Stimulated activated CD4-positive, alpha-beta T cell treated with anti-CD3 and anti-CD28 coated beads, Interleukin-12 subunit alpha, Interleukin-12 subunit beta, amount 100 ng/mL, for 4 hours (primary cell): ENCODE data around the gene FNBP1.
A peak's percentile ranks its signal among the peaks of the same experiment; 100 is the strongest.
"Not testable (repeated sequence)": the region's sequence is repeated elsewhere in the genome, so short reads cannot be mapped to it uniquely, and the experiment has no call there.

Experiments
- DNase-seq: peaks from one replicate; pipeline ENCODE4 v3.0.0-alpha.2; 2020

FNBP1 gene

DNA sequence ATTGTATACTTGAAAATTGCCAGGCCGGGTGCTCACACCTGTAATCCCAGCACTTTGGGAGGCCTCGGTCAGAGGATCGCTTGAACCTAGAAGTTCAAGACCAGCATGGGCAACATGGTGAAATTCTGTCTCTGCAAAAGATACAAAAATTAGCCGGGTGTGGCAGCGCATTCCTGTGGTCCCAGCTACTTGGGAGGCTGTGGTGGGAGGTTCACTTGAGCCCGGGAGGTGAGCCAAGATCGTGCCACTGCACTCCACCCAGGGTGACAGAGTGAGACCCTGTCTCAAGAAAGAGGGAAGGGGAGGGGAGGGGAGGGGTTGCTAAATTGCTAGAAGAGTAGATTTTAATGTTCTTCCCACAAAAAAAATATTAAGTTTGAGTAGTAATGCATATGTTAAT, 53.2 kb downstream of the FNBP1 start:
- no peak for DNase-seq

DNA sequence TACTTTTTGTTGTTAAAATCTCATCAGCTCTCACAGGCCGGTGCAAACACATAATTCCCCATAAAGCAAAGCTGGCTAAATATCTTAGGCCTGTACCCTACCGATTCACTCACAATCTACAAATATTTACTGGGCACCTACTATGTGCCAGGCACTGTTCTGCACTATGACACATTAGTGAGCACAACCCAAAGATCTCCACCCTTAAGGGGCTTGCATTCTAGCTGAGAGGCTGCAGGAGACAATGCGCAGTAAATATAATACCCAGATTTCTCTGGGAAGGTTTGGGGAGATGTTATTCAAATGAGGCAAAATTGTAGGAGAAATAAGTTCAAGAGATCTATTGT, 53.7 kb downstream of the FNBP1 start:
- DNase-seq = no peak

DNA sequence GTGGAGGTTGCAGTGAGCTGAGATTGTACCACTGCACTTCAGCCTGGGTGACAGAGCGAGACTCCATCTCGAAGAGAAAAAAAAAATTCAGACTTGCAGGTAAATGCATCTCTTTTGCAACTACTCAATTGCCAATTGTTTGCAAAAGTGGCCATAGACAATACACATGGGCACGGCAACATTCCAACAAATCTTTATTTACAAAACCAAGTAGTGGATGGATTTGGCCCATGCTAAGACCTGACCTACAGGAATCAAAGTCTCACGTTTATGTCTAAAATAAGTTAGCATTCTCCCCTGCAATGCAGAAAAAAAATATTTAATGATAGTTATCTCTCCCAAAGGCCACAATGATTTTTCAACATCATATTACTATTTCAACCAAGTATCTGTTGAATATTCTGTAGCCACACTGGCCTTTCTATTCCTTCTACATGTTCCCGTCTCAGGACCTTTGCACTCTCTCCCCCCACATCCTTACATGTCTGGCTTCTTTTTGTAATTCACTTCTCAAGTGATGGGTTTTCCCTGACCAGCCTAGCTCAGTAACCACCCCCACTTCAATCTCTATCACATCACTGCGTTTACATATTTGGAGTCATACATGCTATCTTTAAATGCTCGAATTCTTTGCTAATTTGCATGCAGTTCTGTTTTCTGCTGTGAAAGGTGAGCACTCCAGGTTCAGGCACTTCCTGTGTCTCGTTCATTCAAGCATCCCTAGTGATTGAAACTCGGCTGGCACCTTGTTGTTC, 54.2 kb downstream of the FNBP1 start:
- DNase-seq = no peak

DNA sequence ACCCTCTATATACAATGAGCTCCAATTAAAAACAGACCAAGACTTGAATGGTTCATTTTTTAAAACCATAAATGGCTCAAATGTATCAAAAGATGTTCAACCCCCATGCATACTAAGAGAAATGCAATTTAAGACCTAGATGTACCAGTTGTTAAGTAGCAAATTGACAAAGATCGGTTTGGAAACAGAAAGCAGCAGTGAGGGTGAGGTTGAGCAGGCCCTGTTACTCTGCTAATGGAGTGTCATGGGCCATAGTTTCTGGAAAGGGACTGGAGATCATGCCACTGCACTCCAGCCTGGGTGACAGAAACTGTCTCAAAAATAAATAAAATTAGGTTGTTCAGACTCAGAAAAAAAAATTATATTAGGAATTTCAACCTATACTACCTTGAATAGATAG, 55.0 kb downstream of the FNBP1 start:
- DNase-seq = no peak

DNA sequence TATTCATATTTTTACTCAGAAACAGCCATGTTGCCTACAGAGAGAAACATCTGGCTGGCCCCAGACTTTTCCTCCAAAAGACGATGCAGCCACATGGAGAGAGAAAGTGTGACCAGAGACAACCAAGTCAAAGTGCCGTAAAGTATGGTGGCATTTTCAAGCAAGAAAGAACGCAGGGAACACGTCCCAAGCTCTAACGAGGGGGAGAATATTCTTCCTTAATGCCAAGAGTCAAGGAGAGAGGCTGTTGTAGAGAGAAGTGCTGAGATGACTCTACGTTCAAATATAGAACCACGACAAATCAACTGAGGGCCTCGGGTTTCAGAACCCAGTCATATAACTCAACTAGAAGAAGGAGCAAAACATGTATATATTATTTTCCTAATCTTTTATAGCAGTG, 55.9 kb downstream of the FNBP1 start:
- DNase-seq = no peak

DNA sequence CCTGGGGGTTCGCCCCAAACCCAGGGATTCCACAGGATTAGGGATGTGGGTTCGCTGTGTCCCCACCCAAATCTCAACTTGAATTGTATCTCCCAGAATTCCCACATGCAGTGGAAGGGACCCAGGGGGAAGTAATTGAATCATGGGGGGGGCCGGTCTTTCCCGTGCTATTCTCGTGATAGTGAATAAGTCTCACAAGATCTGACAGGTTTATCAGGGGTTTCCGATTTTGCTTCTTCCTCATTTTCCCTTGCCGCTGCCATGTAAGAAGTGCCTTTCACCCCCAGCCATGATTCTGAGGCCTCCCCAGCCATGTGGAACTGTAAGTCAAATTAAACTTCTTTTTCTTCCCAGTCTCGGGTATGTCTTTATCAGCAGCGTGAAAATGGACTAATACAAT, 58.4 kb downstream of the FNBP1 start:
- not testable (repeated sequence) for DNase-seq

DNA sequence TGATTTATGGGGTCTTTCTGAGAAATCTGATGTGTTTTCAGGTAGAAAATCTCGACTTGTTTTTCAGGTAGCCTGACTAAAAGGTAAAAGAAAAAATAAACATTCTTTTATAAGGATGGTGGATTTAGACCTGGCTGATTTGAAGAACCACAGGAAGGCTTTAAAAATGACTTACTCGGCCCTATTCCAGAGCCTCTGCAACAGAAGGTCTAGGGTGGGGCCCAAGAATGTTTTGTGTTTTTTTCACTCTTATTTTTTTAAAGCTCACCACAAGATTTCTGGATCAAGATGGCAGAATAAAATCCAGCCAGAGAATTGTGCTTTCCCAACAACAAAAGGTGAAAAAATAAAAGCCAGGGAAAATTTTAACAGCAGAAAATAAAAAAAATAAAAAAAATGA, 59.1 kb downstream of the FNBP1 start:
- no peak for DNase-seq

DNA sequence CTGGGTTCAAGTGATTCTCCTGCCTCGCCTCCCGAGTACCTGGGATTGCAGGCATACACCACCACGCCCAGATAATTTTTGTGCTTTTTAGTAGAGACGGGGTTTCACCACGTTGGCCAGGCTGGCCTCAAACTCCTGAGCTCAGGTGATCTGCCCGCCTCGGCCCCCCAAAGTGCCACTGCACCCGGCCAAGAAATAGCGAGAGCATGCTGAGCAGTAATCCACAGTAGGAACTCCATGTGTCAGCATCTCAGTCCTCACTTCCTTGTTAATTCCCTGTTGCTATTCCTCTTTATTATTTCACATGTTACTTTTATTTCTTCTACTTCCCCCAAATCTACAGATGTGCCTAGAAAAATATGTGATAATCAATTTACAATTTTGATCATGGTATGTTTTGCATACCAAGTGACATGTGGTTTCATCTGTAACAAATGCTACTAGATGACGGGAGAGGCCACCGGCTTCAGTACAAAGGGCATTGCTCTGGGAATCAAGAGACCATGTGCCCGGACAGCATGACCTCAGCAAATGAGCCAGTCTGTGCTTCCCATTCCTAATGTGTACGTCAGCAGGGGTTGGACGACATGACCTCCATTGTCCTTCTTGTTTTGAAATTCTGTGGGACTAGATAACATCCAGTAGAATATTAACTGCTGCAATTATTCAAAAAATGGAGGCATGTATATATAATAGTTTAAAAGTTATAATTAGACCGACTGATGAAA, 61.6 kb downstream of the FNBP1 start:
- no peak for DNase-seq

DNA sequence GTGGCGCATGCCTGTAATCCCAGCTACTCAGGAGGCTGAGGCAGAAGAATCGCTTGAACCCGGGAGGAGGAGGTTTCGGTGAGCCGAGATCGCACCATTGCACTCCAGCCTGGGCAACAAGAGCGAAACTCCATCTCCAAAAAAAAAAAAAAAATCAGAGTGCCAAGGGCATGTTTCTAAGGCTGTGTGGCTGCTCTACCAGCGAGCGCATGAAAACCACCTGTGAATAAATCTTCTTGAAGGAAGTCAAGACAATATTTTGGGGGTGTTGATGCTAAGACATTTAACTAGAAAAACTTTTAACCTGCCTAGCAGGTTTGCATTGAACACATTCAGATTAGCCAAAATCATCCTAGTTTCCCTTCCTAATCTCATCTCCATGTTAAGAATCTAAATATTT, 62.8 kb downstream of the FNBP1 start:
- DNase-seq = not testable (repeated sequence)

DNA sequence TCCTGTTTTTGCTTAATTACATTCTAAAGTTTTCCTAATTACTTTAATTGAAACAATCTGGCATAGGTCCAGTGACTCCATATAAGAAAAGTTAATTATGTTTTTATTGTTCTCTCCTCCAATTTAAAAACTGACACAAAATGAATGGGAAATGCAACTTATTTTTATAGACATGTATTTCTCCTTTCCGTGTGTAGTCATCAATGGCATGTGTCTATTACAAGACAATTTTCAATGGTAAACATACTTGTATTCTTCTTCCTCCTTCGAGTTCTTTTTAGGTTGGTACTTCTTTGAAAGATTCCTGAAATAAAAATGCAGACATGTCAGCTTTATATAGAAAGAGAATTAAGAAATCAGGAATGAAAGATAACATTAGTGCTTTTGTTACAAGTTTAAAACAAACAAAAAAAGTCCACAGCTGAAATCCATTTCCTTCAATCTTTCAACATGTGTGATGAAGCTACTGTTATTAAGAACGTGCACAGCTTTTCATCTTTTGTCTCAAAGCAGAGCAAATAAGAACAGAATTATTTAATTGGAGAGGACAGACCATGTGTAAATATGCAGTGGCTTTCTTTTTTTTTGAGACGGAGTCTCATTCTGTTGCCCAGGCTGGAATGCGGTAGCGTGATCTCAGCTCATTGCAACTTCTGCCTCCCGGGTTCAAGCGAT, 63.8 kb downstream of the FNBP1 start:
- no peak for DNase-seq

DNA sequence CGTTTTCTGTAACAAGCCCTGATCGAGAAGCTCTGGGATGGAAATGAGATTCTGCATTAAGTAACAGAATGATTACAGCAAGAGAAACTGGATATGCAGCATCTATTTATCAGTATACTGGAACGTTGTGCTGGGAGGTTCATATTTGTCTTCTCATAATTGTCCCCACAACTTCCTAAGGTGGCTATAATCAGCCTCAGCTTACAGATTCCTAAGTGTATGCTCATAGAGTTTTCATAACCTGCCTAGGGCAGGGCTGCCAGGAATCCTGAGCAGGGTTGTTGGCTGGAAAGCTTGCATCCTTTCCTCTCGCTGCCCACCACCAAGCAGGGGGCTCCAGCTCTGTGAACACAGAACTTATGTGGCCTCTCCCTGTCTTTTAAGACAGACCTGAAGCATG, 70.2 kb downstream of the FNBP1 start:
- DNase-seq = no peak

DNA sequence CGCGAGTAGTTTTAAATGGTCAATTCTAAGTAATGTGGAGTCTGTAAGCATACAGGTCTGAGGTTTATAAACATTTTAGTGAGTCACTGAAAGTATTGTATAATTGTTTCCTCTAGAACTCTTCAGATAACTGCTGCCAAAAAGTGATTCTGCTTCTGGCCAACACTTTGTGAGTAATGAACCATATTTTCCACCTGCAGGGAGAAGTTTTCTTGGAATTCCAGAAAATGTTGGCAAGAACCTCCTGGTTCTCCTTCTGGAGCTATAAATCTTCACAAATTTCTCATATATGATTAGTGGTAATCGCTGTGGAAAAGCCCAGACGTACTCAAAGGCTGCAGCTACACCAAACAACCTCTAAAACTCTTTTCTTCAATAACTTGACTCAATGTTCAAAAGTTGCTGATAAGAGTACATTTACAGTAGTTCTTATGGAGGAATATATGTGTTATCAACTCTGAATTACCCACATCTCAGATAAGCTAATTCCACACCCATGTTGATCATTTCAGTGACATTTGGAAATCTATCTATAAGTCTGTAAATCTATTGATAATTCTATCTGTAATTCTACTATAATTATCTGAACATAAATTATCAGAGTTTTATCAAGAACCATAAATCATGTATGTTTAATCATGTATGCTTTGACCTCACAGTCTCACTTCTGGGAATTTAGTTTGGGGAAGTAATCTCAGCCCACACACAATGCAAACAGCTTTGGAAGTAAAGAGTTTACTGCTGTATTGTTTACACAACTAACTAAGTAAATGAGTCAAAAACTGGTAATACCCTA, 74.1 kb downstream of the FNBP1 start:
- DNase-seq = no peak

DNA sequence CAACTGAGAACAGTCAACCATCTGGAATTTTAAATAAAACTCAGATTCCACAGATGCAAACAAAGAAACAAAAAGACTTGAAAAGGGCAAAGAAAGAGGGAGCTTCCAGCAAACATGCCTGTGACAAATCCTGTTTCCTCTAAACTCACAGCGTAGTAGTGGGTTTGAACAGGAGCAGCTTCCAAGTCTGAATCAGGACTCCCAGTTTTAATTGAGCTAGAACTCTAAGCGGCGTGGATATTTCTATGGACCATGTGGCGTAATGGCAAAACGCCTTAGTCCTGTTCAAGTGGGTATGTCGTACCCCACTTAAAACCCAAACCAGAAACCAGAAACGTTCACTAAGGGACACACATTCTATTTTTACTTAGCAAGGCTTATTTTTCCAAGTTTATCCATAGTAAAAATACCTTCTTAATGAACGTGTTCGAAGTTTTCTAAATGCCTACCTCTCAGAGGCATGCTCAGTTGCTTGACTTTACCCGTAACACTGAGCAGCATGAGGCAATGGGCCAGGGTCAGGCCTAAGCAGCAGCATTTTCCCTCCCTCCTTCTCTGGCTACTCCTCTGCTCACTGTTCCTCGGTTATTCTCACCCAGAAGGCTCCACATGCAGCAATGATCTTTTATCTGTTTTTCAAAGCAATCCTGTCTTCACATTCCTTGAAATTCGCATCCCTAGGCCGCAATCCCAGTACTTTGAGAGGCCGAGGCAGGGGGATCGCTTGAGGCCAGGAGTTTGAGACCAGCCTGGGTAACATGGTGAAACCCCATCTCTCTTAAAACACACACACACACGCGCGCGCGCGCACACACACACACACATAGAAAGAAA, 77.9 kb downstream of the FNBP1 start:
- no peak for DNase-seq

DNA sequence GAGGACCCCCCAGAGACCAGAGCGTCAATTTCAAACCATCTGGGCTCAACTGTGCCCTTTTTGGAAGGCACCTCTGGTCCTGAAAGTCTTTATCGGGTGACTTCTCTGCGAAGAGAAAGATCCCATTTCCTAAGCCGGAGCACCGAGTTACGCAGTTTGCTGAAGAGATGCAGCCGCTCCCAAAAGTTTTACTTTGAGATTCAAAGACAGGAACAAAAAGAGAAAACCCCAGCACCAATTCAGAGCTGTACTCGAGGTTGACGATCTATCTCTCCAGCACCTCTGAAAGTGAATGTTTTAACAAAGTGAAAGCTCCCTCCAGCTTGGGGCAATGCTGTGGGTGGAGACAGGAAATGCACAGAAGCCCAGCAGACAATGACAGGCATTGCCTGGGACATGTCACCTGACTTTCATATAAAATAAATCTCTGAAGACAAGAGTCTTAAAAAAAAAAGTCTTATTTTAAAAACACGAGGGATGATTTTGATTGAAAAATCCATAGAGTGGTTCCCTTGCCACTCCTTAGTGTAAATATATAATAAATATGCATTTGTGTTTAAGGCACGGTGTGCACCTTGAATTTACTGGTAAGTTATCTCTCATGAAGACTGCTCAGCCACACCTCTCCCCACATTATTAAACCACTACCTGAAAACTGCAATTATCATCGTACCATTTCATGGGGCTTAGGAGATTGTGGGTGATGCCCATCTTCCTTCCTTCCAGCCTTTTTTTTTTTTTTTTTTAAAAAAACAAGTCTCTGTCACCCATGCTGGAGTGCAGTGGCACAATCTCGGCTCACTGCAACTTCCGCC, 79.9 kb downstream of the FNBP1 start:
- DNase-seq = peak; percentile 51

DNA sequence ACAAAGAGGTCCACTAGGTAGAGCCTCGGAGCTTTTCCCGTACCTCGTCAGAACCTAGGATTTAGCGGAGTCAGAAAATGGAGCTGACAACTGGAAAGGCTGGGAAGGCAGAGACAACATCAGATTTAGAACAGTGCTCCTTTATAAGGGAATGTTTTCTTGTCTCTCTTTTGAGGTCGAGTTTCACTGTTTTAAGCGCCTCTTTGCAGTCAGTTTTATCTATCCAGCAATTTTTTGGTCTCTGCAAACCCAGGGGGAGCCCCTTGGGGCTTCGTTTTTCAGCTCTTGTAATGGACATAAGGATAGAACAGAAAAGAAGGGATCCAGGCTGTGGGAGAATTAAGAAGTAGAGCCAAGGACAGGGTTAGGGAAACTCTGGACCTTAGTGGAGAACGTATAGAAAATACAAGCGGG, 80.5 kb downstream of the FNBP1 start:
- DNase-seq = no peak

DNA sequence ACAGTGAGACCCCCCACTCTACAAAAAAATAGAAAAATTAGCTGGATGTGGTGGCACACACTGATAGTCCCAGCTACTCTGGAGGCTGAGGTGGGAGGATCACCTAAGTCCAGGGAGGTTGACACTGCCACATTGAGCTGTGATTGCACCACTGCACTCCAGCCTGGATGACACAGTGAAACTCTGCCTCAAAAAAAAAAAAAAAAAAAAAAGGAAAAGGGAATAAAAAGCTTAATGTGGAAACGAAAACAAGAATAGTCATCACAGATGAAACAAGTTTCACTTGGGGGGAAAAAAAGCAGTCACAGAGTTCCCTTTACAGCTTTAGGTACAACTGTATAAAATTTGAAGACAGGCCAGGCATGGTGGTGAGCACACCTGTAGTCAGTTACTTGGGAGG, 84.2 kb downstream of the FNBP1 start:
- no peak for DNase-seq

DNA sequence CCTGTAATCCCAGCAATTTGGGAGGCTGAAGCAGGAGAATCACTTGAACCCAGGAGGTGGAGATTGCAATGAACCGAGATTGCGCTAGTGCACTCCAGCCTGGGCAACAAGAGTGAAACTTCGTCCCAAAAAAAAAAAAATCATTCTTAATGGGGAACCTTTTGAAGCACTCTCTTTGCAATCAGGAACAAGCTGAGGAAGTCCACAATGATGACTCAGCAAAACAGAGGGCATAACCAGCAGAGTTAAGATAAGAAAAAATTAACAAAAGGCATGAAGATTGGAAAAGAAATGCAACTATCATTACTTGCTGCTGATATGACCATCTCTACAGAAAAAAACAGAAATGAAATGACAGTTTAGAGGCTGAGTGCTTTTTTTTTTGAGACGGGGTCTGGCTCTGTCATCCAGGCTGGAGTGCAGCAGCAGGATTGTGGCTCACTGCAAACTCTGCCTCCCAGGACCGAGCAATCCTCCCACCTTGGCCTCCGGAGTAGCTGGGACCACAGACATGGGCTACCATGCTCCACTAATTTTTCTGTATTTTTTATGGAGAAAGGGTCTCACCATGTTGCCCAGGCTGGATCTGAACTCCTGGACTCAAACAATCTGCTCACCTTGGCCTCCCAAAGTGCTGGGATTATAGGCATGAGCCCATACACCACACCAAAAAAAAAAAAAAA, 88.0 kb downstream of the FNBP1 start:
- DNase-seq = no peak

DNA sequence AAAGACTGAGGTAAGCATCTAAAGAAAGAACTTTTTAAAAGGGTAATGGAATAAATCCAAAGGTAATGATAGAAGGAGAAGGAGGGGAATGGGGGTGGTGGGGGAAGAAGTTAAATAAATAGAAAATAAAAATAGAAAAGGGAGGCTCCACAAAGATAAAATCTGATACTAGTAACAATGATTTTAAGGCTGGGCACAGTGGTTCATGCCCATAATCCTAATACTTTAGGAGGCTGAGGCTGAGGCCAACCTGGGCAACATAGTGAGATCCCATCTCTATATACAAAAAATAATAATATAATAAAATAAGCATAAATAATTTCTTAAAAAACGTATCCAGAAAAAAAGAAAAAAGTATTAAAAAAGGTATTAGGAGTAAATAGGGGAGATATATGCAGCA, 89.3 kb downstream of the FNBP1 start:
- DNase-seq = no peak

DNA sequence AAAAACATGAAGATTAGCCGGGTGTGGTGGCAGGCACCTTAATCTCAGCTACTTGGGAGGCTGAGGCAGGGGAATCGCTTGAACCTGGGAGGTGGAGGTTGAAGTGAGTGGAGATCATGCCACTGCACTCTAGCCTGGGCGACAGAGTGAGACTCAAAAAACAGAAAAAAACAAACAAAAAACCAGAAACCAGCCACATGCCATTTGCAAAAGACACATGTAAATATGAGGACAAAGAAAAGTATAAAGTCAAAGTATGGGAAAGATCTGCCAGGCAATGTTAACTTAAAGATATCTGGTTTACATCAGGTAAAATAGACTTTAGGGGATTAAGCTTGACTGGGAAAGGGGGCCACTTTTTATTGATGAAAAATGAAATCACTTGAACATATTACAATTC, 90.7 kb downstream of the FNBP1 start:
- DNase-seq = no peak

DNA sequence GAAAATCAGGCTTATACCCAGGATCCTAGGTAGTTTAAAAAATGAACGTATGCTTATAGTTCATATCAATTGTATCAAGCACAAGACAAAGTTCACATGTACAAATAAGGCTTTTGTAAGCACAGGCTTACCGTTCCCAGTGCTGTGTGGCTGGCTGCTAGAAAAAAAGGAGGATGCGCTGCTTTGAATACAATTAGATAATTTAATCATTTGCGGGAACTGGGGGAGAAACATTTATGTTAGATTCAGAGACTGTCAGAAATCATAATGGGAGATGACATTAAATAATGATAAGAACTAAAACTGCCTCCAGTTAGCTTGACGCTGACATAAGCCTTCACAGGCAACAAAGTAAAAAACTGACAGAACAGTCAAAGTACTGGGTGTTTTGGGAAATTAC, 93.2 kb downstream of the FNBP1 start:
- DNase-seq = no peak

DNA sequence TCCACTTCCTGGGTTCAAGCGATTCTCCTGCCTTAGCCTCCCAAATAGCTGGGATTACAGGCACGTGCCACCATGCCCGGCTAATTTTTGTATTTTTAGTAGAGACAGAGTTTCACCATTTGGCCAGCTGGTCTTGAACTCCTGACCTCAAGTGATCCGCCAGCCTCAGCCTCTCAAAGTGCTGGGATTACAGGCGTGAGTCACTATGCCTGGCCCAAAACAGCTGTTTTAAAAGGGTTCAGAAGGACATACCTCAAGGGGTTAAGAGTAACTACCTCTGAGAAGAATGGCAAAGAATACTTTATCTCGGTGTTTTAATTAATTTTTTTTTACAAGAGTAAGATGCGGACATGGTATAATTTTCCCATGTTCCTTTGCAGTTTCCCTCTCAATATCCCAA, 94.4 kb downstream of the FNBP1 start:
- not testable (repeated sequence) for DNase-seq
